HepG2 (cell line): ENCODE measurements around the gene NEAT1. TPM values are rescaled to one million over a fixed set of nuclear protein-coding genes. Genes with fewer than 3 reads are reported as not detected.

ENCODE experiments used
- CSRNP1 ChIP-seq: sonication (generic); formaldehyde crosslinking; IDR thresholded peaks from 2 replicates; pipeline ENCODE4 v1.8.1; 2023; ENCODE audit warnings: mild to moderate bottlenecking, missing genetic modification reagents
- DZIP1 ChIP-seq: sonication (generic); formaldehyde crosslinking; IDR thresholded peaks from 2 replicates; pipeline ENCODE4 v1.5.0; 2020; ENCODE audit warnings: mild to moderate bottlenecking, missing genetic modification reagents
- ETV5 ChIP-seq: IDR thresholded peaks from 2 replicates; pipeline ENCODE4 v1.6.1; 2018; ENCODE audit warnings: missing biosample characterization, missing genetic modification reagents, inconsistent platforms, borderline replicate concordance
- FLYWCH1 ChIP-seq: sonication (generic); formaldehyde crosslinking; IDR thresholded peaks from 2 replicates; pipeline ENCODE4 v1.8.1; 2023; ENCODE audit warnings: mild to moderate bottlenecking, missing genetic modification reagents
- GTF2F1 ChIP-seq: fragments of 150-350 bp; IDR thresholded peaks from 2 replicates; pipeline ENCODE4 v1.6.1; 2014; ENCODE audit warnings: low read length
- HES4 ChIP-seq: sonication (generic); formaldehyde crosslinking; IDR thresholded peaks from 2 replicates; pipeline ENCODE4 v1.9.0; 2021; ENCODE audit warnings: mild to moderate bottlenecking, missing genetic modification reagents, borderline replicate concordance
- KAT8 ChIP-seq: IDR thresholded peaks from 2 replicates; pipeline ENCODE4 v1.6.1; 2016; ENCODE audit warnings: missing genetic modification reagents, missing compliant biosample characterization
- KMT2A ChIP-seq: sonication (generic); formaldehyde crosslinking; IDR thresholded peaks from 2 replicates; pipeline ENCODE4 v1.4.0; 2020; ENCODE audit warnings: missing genetic modification reagents
- NCOA1 ChIP-seq: sonication (generic); formaldehyde crosslinking; IDR thresholded peaks from 2 replicates; pipeline ENCODE4 v1.9.0; 2021; ENCODE audit warnings: missing genetic modification reagents
- SNRNP70 ChIP-seq: fragments of 200-400 bp; formaldehyde crosslinking; IDR thresholded peaks from 2 replicates; pipeline ENCODE4 v1.6.1; 2017; ENCODE audit warnings: mild to moderate bottlenecking, low read depth, low read length, moderate library complexity
- SYNCRIP ChIP-seq: fragments of 200-400 bp; formaldehyde crosslinking; IDR thresholded peaks from 2 replicates; pipeline ENCODE4 v1.6.1; 2018; ENCODE audit warnings: mild to moderate bottlenecking, low read depth, low read length; ENCODE audit not compliant: insufficient read depth
- TBX3 ChIP-seq: fragments of 450-650 bp; IDR thresholded peaks from 2 replicates; pipeline ENCODE4 v1.6.1; 2017; ENCODE audit warnings: antibody characterized with exemption, mild to moderate bottlenecking, inconsistent platforms, borderline replicate concordance
- ZBTB25 ChIP-seq: IDR thresholded peaks from 2 replicates; pipeline ENCODE4 v1.6.1; 2018; ENCODE audit warnings: missing genetic modification reagents
- ZBTB42 ChIP-seq: sonication (generic); formaldehyde crosslinking; IDR thresholded peaks from 2 replicates; pipeline ENCODE4 v1.5.0; 2020; ENCODE audit warnings: mild to moderate bottlenecking, missing genetic modification reagents
- ZNF496 ChIP-seq: sonication (generic); formaldehyde crosslinking; IDR thresholded peaks from 2 replicates; pipeline ENCODE4 v1.8.1; 2023; ENCODE audit warnings: mild to moderate bottlenecking, moderate library complexity, missing genetic modification reagents; ENCODE audit not compliant: insufficient replicate concordance
- polyA plus RNA-seq, 8 experiments: library from polyadenylated mRNA; depleted of rRNA in 3 of 8; stranded (reverse) in 7 of 8; unstranded in 1 of 8; fragments of >200 nt; fragmentation: Illumina TruSeq in 4 of 8; extraction: Trizol in 4 of 8; gene quantifications; 2 replicates each; pipeline versions ENCODE4 v1.2.1 to v1.2.3, GENCODE V29; 2011 to 2016; ENCODE audit warnings: low read depth in 4 of 8, missing spikeins in 1 of 8, mixed read lengths in 1 of 8; ENCODE audit not compliant: insufficient read depth in 1 of 8
- total RNA-seq, 5 experiments: library from RNA; depleted of rRNA; stranded (reverse); fragments of >200 nt; fragmentation: Illumina TruSeq; extraction: Trizol; gene quantifications; 2 replicates each; pipeline ENCODE4 v1.2.3, GENCODE V29; 2016; ENCODE audit warnings: low read depth in 1 of 5
- TF ChIP-seq, protein P1 (sequence below): sonication (generic); formaldehyde crosslinking; IDR thresholded peaks from 2 replicates; pipeline ENCODE4 v1.5.0; 2020; ENCODE audit warnings: mild to moderate bottlenecking, missing genetic modification reagents
- TF ChIP-seq, protein P2 (sequence below): sonication (generic); formaldehyde crosslinking; IDR thresholded peaks from 2 replicates; pipeline ENCODE4 v1.8.1; 2023; ENCODE audit warnings: mild to moderate bottlenecking, inconsistent platforms, moderate library complexity, missing genetic modification reagents, borderline replicate concordance
- TF ChIP-seq, protein P3 (sequence below): sonication (generic); formaldehyde crosslinking; IDR thresholded peaks from 2 replicates; pipeline ENCODE4 v1.4.0; 2020; ENCODE audit warnings: missing genetic modification reagents

Gene NEAT1
- total and polyA plus RNA-seq, 2 of the 13 experiments (the other 11 are each of a cell fraction or from before 2014, with no cell fraction given), result 20.5 to 41.2 TPM

GRCh38 chr11:65477149-65477965 is 54.8 kb downstream of the NEAT1 start (continued):
- TF ChIP-seq CSRNP1 (CRISPR knock-in tag) (peak; percentile 90), NCOA1 (CRISPR knock-in tag) (no peak), GTF2F1 (0 out of 2 replicates have a peak, but pooled peaks have one; percentile 67), KMT2A (CRISPR knock-in tag) (peak; percentile 66; the same call in 1 of the 2 replicates), ZNF496 (CRISPR knock-in tag) (no peak), ETV5 (CRISPR knock-in tag) (peak; percentile 79), ZBTB42 (CRISPR knock-in tag) (peak; percentile 93; the same call in 1 of the 2 replicates), FLYWCH1 (no peak), TBX3 (no peak), ZBTB25 (CRISPR knock-in tag) (no peak), KAT8 (CRISPR knock-in tag) (peak; percentile 90), DZIP1 (CRISPR knock-in tag) (peak; percentile 74; the same call in 1 of the 2 replicates), HES4 (CRISPR knock-in tag) (0 out of 2 replicates have a peak, but pooled peaks have one; percentile 69), SYNCRIP (no peak), SNRNP70 (no peak)
- TF ChIP-seq, protein P1, sequence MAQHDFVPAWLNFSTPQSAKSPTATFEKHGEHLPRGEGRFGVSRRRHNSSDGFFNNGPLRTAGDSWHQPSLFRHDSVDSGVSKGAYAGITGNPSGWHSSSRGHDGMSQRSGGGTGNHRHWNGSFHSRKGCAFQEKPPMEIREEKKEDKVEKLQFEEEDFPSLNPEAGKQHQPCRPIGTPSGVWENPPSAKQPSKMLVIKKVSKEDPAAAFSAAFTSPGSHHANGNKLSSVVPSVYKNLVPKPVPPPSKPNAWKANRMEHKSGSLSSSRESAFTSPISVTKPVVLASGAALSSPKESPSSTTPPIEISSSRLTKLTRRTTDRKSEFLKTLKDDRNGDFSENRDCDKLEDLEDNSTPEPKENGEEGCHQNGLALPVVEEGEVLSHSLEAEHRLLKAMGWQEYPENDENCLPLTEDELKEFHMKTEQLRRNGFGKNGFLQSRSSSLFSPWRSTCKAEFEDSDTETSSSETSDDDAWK (CRISPR knock-in tag), result no peak
- TF ChIP-seq, protein P2, sequence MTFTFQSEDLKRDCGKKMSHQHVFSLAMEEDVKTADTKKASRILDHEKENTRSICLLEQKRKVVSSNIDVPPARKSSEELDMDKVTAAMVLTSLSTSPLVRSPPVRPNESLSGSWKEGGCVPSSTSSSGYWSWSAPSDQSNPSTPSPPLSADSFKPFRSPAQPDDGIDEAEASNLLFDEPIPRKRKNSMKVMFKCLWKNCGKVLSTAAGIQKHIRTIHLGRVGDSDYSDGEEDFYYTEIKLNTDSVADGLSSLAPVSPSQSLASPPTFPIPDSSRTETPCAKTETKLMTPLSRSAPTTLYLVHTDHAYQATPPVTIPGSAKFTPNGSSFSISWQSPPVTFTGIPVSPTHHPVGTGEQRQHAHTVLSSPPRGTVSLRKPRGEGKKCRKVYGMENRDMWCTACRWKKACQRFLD (CRISPR knock-in tag), result no peak; the same call in 1 of the 2 replicates
- TF ChIP-seq, protein P3, sequence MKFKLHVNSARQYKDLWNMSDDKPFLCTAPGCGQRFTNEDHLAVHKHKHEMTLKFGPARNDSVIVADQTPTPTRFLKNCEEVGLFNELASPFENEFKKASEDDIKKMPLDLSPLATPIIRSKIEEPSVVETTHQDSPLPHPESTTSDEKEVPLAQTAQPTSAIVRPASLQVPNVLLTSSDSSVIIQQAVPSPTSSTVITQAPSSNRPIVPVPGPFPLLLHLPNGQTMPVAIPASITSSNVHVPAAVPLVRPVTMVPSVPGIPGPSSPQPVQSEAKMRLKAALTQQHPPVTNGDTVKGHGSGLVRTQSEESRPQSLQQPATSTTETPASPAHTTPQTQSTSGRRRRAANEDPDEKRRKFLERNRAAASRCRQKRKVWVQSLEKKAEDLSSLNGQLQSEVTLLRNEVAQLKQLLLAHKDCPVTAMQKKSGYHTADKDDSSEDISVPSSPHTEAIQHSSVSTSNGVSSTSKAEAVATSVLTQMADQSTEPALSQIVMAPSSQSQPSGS (CRISPR knock-in tag), result peak; percentile 50; the same call in 1 of the 2 replicates
